Spleen (tissue), 11 donors: ENCODE data around the gene SEMA4C. TPM values are rescaled to one million over a fixed set of nuclear protein-coding genes. Genes with fewer than 3 reads are reported as not detected.

ENCODE experiments used
- DNase-seq: peaks from one replicate; pipeline ENCODE4 v3.0.0-alpha.2; 2020
- H3K27ac ChIP-seq, 8 donors: fragments of 200-600 bp; sonication (generic) in 7 of 8; 1 replicate in 4 of 8; 2 replicates in 4 of 8; pipeline versions ENCODE4 v1.5.0 to v1.8.0; 2016 to 2021; ENCODE audit warnings: inconsistent platforms in 4 of 8, mild to moderate bottlenecking in 4 of 8, moderate library complexity in 1 of 8
- H3K27me3 ChIP-seq, 7 donors: fragments of 200-600 bp; sonication (generic) in 6 of 7; replicated peaks in 1 of 7; 1 replicate in 4 of 7; 2 replicates in 3 of 7; pipeline versions ENCODE4 v1.5.0 to v1.8.0; 2016 to 2021; ENCODE audit warnings: inconsistent platforms in 3 of 7, mild to moderate bottlenecking in 1 of 7
- H3K36me3 ChIP-seq, 6 donors: fragments of 200-600 bp; sonication (generic) in 5 of 6; 1 replicate in 4 of 6; 2 replicates in 2 of 6; pipeline versions ENCODE4 v1.5.0 to v1.8.0; 2016 to 2021; ENCODE audit warnings: inconsistent platforms in 2 of 6
- H3K4me1 ChIP-seq, 6 donors: fragments of 200-600 bp; sonication (generic) in 5 of 6; 1 replicate in 3 of 6; 2 replicates in 3 of 6; pipeline versions ENCODE4 v1.5.0 to v1.8.0; 2016 to 2021; ENCODE audit warnings: inconsistent platforms in 3 of 6
- H3K4me3 ChIP-seq, 8 donors: fragments of 200-600 bp; sonication (generic) in 7 of 8; 1 replicate in 4 of 8; 2 replicates in 4 of 8; pipeline versions ENCODE4 v1.5.0 to v1.8.0; 2016 to 2021; ENCODE audit warnings: inconsistent platforms in 4 of 8, mild to moderate bottlenecking in 4 of 8, moderate library complexity in 2 of 8
- H3K9me3 ChIP-seq, 8 donors: fragments of 200-600 bp; sonication (generic) in 7 of 8; 1 replicate in 4 of 8; 2 replicates in 4 of 8; pipeline versions ENCODE4 v1.5.0 to v1.8.0; 2016 to 2021; ENCODE audit warnings: inconsistent platforms in 4 of 8
- POLR2A ChIP-seq, 3 donors: fragments of 450-650 bp; IDR thresholded peaks; one replicate each; pipeline ENCODE4 v1.5.1; 2017; ENCODE audit warnings: antibody characterized with exemption in 3 of 3, mild to moderate bottlenecking in 1 of 3
- POLR2AphosphoS5 ChIP-seq, 3 donors: sonication (generic); formaldehyde crosslinking; IDR thresholded peaks; one replicate each; pipeline ENCODE4 v1.5.1; 2017; ENCODE audit warnings: antibody characterized with exemption in 3 of 3
- WGBS, 5 donors: extraction: QIAGEN DNeasy Blood & Tissue Kit in 3 of 5; methylation state at CpG; one replicate each; pipeline versions ENCODE4 v1.1.5 to v1.1.7; 2013 to 2018; 5-methylcytosine and 5-hydroxymethylcytosine counted together
- intact Hi-C: fragments of 100-400 bp; cut with DNase I; formaldehyde crosslinking; loops from one replicate; pipeline ENCODE4 v1.15.0; 2023; ENCODE audit warnings: low total_unique reads
- polyA plus RNA-seq, 3 donors: library from polyadenylated mRNA; stranded (reverse); fragments of 200-250 nt; gene quantifications; one replicate each; pipeline ENCODE4 v1.2.1, GENCODE V29; 2013
- total RNA-seq, 7 donors: library from RNA; depleted of rRNA in 3 of 7; stranded (reverse); fragments of >200 nt in 3 of 7; fragmentation: NEBNext Ultra II Directional in 4 of 7; extraction: Animal tissue kit (Norgen Biotek cat#: 25700) in 4 of 7; gene quantifications; one replicate each; pipeline versions ENCODE4 v1.1.0 to v1.2.1, GENCODE V29; 2016 to 2021
- TF ChIP-seq, protein P1 (sequence below), 11 experiments: fragments of 200-600 bp in 7 of 11; fragments of 450-650 bp in 4 of 11; sonication (generic) in 4 of 11; IDR thresholded peaks in 8 of 11; conservative IDR thresholded peaks in 3 of 11; 1 replicate in 7 of 11; 2 replicates in 4 of 11; pipeline versions ENCODE4 v1.4.0 to v1.8.0; 2016 to 2021; ENCODE audit warnings: antibody characterized with exemption in 11 of 11, inconsistent platforms in 4 of 11, mild to moderate bottlenecking in 1 of 11
- donor health status: healthy with polysubstance abuse.
- donor health status: DM: no; HTN: no; CAD: no; lungs with moderate emphysema.
- donor health status: DM: no; HTN: no; CAD: no.
- donor health status: Bipolar disorder and iron deficiency.
- donor health status: healthy.
- donor health status: DM: no; HTN: no; CAD: no.
- donor health status: DM: yes; HTN: yes; CAD: no.

The SEMA4C gene
- total and polyA plus RNA-seq, 10 donors = 6.1 to 205 (median 68.1) TPM

DNA sequence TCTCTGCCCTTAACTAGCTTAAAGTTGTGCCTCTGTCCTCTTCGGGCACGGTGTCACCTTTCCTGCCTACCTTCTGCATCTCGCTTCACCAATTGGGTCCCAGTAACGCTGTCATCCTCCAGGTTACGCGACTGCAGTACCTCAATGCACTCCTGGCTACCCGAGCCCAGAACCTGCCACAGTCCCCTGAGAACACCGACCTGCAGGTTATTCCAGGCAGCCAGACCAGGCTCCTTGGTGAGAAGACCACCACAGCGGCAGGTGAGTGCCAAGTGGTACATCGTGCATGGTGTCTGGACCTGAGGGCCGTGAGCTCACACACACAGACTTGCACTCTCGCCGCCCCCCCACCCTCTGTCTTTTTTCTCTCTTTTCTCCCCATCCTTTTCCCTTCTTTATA, 41.0 kb downstream of the SEMA4C start:
- Histone ChIP-seq H3K4me1 (peaks cover 0 to 27% (median 15%) of the 10 kb centered on the region in 6 donors), H3K27me3 (no peaks in the 10 kb centered on the region), H3K27ac (no peak overlapping the region), H3K9me3 (no peaks in the 10 kb centered on the region), H3K36me3 (peaks cover 0 to 100% (median 84%) of the 10 kb centered on the region in 6 donors), H3K4me3 (no peak overlapping the region)
- TF ChIP-seq POLR2A (IDR thresholded peaks at IDR 0.05) = no peak
- TF ChIP-seq, protein P1, sequence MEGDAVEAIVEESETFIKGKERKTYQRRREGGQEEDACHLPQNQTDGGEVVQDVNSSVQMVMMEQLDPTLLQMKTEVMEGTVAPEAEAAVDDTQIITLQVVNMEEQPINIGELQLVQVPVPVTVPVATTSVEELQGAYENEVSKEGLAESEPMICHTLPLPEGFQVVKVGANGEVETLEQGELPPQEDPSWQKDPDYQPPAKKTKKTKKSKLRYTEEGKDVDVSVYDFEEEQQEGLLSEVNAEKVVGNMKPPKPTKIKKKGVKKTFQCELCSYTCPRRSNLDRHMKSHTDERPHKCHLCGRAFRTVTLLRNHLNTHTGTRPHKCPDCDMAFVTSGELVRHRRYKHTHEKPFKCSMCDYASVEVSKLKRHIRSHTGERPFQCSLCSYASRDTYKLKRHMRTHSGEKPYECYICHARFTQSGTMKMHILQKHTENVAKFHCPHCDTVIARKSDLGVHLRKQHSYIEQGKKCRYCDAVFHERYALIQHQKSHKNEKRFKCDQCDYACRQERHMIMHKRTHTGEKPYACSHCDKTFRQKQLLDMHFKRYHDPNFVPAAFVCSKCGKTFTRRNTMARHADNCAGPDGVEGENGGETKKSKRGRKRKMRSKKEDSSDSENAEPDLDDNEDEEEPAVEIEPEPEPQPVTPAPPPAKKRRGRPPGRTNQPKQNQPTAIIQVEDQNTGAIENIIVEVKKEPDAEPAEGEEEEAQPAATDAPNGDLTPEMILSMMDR (IDR thresholded peaks at IDR 0.05 in 8 of 11, conservative IDR thresholded peaks at IDR 0.05 in 3 of 11) = no peak
- TF ChIP-seq POLR2AphosphoS5 (IDR thresholded peaks at IDR 0.05) = no peak
- DNase-seq = peak; percentile 59
- intact Hi-C loops = no loop called here
- WGBS, 5 donors = 94 to 98% (median 96%) methylated on average over 13 of the region's 13 CpGs

DNA sequence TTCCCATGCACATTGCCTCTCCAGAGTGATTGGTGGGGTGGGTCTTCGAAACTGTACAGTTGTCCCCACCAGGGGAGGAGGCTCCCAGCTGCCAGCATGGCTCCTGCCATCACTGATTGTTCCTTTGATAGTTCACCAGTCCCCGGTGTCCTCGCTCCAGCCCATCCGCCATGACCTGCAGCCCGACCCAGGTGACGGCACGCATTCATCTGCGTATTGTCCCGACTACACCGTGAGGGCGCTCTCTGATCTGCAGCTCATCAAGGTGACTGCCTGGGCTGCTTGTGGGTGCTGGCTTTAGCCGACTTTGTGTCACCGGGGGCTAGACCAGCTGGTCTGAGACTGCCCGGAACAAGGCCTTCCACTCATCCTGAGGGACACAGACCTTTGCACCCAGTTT, 41.4 kb downstream of the SEMA4C start:
- TF ChIP-seq, protein P1 (IDR thresholded peaks at IDR 0.05 in 8 of 11, conservative IDR thresholded peaks at IDR 0.05 in 3 of 11) = no peak
- H3K4me1 ChIP-seq = peaks cover 0 to 27% (median 14%) of the 10 kb centered on the region in 6 donors
- H3K27me3 ChIP-seq = no peaks in the 10 kb centered on the region
- H3K27ac ChIP-seq = no peak overlapping the region
- WGBS, 5 donors = 92 to 98% (median 96%) methylated on average over 14 of the region's 14 CpGs
- no peak overlapping the region for H3K4me3 ChIP-seq
- H3K9me3 ChIP-seq = no peaks in the 10 kb centered on the region
- intact Hi-C loops = no loop called here
- peaks cover 0 to 100% (median 84%) of the 10 kb centered on the region in 6 donors for H3K36me3 ChIP-seq
- DNase-seq = peak; percentile 68

DNA sequence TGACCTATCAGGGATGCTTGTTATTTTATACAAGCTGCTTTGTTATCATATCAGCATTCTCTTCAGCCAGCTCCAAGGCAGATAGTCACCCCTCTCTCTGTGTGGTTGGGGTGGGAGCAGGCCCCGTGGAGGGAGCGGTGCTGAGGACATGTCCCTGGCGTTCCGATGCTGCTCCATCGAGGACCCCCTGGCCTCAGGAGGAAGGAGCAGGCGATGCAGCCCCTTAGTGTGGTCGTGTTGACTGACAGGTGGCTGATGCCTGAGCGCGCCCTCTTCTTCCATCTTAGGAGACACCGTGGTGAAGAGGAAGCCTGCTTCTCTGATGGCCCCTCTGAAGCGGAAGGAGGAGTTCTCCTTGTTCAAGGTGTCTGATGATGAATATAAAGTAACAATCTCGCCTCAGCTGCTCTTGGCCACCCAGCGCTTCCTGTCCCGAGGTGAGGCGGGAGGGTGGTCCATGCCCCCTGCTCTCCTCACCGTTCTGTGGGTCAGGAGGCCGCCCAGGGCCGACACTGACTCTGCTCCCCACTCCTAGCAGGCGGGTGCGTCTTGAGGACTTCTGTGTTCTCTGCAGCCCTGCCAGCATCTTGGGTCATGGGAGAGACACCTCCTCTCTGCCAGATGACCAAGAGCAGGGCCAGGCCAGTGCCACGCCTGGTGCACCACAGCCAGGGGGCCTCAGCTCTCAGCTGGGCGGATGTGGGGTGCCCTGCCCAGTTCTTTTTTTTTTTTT, 43.2 kb downstream of the SEMA4C start:
- H3K27ac ChIP-seq = no peak overlapping the region
- TF ChIP-seq POLR2AphosphoS5 (IDR thresholded peaks at IDR 0.05) = peak in 2 of 3 donors; percentile 9 to 45
- no peak for TF ChIP-seq POLR2A (IDR thresholded peaks at IDR 0.05)
- H3K36me3 ChIP-seq = peaks cover 0 to 100% (median 74%) of the 10 kb centered on the region in 6 donors
- peak; percentile 64 for DNase-seq
- no peaks in the 10 kb centered on the region for H3K9me3 ChIP-seq
- H3K27me3 ChIP-seq = no peaks in the 10 kb centered on the region
- WGBS, 5 donors = 90 to 94% (median 93%) methylated on average over 15 to 22 of the region's 22 CpGs
- no peak overlapping the region for H3K4me3 ChIP-seq
- intact Hi-C loops = no loop called here
- H3K4me1 ChIP-seq = peaks cover 0 to 26% (median 6%) of the 10 kb centered on the region in 6 donors

DNA sequence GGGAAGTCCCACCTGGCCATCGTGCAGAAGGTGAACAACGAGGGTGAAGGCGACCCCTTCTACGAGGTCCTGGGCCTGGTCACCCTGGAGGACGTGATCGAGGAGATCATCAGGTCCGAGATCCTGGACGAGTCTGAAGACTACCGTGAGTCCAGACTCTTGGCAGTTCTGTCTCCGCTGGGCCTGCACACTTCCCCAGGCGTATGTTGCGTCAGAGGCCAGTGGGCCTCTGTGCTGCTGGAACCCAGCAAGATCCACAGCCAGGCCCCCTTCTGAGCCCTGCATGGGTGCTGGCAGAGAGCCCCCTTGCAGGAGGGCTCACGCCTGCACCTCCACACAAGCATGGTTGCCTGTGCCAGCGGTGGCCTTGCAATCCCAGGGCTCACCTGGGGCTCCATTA, 44.8 kb downstream of the SEMA4C start:
- DNase-seq = peak; percentile 61

More for the DNA sequence above, 44.8 kb downstream of the SEMA4C start:
- H3K27me3 ChIP-seq = no peaks in the 10 kb centered on the region
- H3K36me3 ChIP-seq = peaks cover 0 to 98% (median 60%) of the 10 kb centered on the region in 6 donors
- intact Hi-C loops = no loop called here
- peaks cover 11 to 42% (median 21%) of the 10 kb centered on the region in 6 donors for H3K4me1 ChIP-seq
- no peaks in the 10 kb centered on the region for H3K9me3 ChIP-seq
- H3K4me3 ChIP-seq = no peak overlapping the region
- H3K27ac ChIP-seq = no peak overlapping the region
- WGBS, 5 donors = 81 to 96% (median 93%) methylated on average over 11 to 14 of the region's 14 CpGs
- TF ChIP-seq, protein P1 (IDR thresholded peaks at IDR 0.05 in 8 of 11, conservative IDR thresholded peaks at IDR 0.05 in 3 of 11) = no peak
- peak in 1 of 3 donors; percentile 30 for TF ChIP-seq POLR2AphosphoS5 (IDR thresholded peaks at IDR 0.05)
